ENCODE results near the gene PPM1J.
"Not testable (repeated sequence)": the region's sequence is repeated elsewhere in the genome, so short reads cannot be mapped to it uniquely, and the experiment has no call there.

GRCh38 chr1:112729011-112729410, 13.9 kb upstream of the PPM1J start:
- TF ChIP-seq CTCF (IDR thresholded peaks at IDR 0.05; ENCODE audit: low read length); EZH2 (IDR thresholded peaks at IDR 0.05; ENCODE audit: borderline replicate concordance, low read length): not testable (repeated sequence)
